SK-N-SH treated with all-trans-retinoic acid at 6 μM for 48 hours (cell line): ENCODE results near the gene MADD.

Experiments
- ATAC-seq: fragments of 200-7000 bp; cut with Tn5 transposase; 3 replicates; pipeline ENCODE4 v1.9.1; 2020; ENCODE audit warnings: mild to moderate bottlenecking, moderate library complexity
- ARNTL ChIP-seq: fragments of 450-650 bp; formaldehyde crosslinking; IDR thresholded peaks from 2 replicates; pipeline ENCODE4 v1.5.0; 2020; ENCODE audit warnings: low read depth, mild to moderate bottlenecking, moderate library complexity, borderline replicate concordance
- BACH2 ChIP-seq: fragments of 250-450 bp; sonication (Bioruptor Pico); IDR thresholded peaks from 2 replicates; pipeline ENCODE4 v1.9.0; 2021; ENCODE audit warnings: mild to moderate bottlenecking, borderline replicate concordance
- ESRRG ChIP-seq: fragments of 250-450 bp; sonication (Bioruptor Pico); IDR thresholded peaks from 2 replicates; pipeline ENCODE4 v1.6.1; 2021; ENCODE audit warnings: mild to moderate bottlenecking
- GLIS3 ChIP-seq: fragments of 250-450 bp; sonication (Bioruptor Pico); IDR thresholded peaks from 2 replicates; pipeline ENCODE4 v1.5.0; 2020; ENCODE audit warnings: mild to moderate bottlenecking, moderate library complexity
- ISL1 ChIP-seq: fragments of 250-450 bp; sonication (Bioruptor Pico); IDR thresholded peaks from 2 replicates; pipeline ENCODE4 v2.1.2; 2022; ENCODE audit warnings: mild to moderate bottlenecking, moderate library complexity
- OSR1 ChIP-seq: fragments of 250-450 bp; sonication (Bioruptor Pico); IDR thresholded peaks from 2 replicates; pipeline ENCODE4 v1.8.0; 2022; ENCODE audit warnings: moderate library complexity, mild to moderate bottlenecking, inconsistent platforms
- RARB ChIP-seq: fragments of 250-450 bp; sonication (Bioruptor Pico); IDR thresholded peaks from 2 replicates; pipeline ENCODE4 v1.8.0; 2021; ENCODE audit warnings: mild to moderate bottlenecking, moderate library complexity
- SNAI2 ChIP-seq: fragments of 250-450 bp; sonication (Bioruptor Pico); IDR thresholded peaks from 2 replicates; pipeline ENCODE4 v1.5.0; 2020; ENCODE audit warnings: mild to moderate bottlenecking, moderate library complexity
- TCF4 ChIP-seq: fragments of 250-450 bp; sonication (Bioruptor Pico); IDR thresholded peaks from 2 replicates; pipeline ENCODE4 v1.8.0; 2021; ENCODE audit warnings: mild to moderate bottlenecking, moderate library complexity, borderline replicate concordance
- TOX ChIP-seq: fragments of 250-450 bp; sonication (Bioruptor Pico); IDR thresholded peaks from 2 replicates; pipeline ENCODE4 v1.8.0; 2021; ENCODE audit warnings: mild to moderate bottlenecking, moderate library complexity, borderline replicate concordance
- TSHZ2 ChIP-seq: fragments of 250-450 bp; sonication (Bioruptor Pico); IDR thresholded peaks from 2 replicates; pipeline ENCODE4 v1.5.0; 2020; ENCODE audit warnings: mild to moderate bottlenecking, moderate library complexity
- ZFP3 ChIP-seq: fragments of 250-450 bp; sonication (Bioruptor Pico); IDR thresholded peaks from 2 replicates; pipeline ENCODE4 v1.5.0; 2020; ENCODE audit warnings: mild to moderate bottlenecking, moderate library complexity
- ZFP30 ChIP-seq: fragments of 450-650 bp; formaldehyde crosslinking; IDR thresholded peaks from 2 replicates; pipeline ENCODE4 v1.5.0; 2022; ENCODE audit warnings: mild to moderate bottlenecking, moderate library complexity
- ZNF565 ChIP-seq: fragments of 450-650 bp; formaldehyde crosslinking; conservative IDR thresholded peaks from 2 replicates; pipeline ENCODE4 v1.5.0; 2020; ENCODE audit warnings: low read depth, mild to moderate bottlenecking, moderate library complexity
- ZNF70 ChIP-seq: fragments of 450-650 bp; formaldehyde crosslinking; IDR thresholded peaks from 2 replicates; pipeline ENCODE4 v1.5.0; 2020; ENCODE audit warnings: mild to moderate bottlenecking, moderate library complexity
- TF ChIP-seq, protein P1 (sequence below): fragments of 250-450 bp; sonication (Bioruptor Pico); IDR thresholded peaks from 2 replicates; pipeline ENCODE4 v1.5.1; 2020; ENCODE audit warnings: low read depth, mild to moderate bottlenecking, moderate library complexity
- TF ChIP-seq, protein P2 (sequence below): fragments of 250-450 bp; sonication (Bioruptor Pico); IDR thresholded peaks from 2 replicates; pipeline ENCODE4 v1.8.0; 2021; ENCODE audit warnings: low read depth, mild to moderate bottlenecking, moderate library complexity, borderline replicate concordance
- TF ChIP-seq, protein P3 (sequence below): fragments of 250-450 bp; sonication (Bioruptor Pico); IDR thresholded peaks from 2 replicates; pipeline ENCODE4 v1.8.0; 2020; ENCODE audit warnings: mild to moderate bottlenecking, moderate library complexity, borderline replicate concordance

Gene MADD

GRCh38 chr11:47229161-47229560 is 40.8 kb upstream of the MADD start (continued):
- TF ChIP-seq TSHZ2: no peak

- TF ChIP-seq, protein P1, sequence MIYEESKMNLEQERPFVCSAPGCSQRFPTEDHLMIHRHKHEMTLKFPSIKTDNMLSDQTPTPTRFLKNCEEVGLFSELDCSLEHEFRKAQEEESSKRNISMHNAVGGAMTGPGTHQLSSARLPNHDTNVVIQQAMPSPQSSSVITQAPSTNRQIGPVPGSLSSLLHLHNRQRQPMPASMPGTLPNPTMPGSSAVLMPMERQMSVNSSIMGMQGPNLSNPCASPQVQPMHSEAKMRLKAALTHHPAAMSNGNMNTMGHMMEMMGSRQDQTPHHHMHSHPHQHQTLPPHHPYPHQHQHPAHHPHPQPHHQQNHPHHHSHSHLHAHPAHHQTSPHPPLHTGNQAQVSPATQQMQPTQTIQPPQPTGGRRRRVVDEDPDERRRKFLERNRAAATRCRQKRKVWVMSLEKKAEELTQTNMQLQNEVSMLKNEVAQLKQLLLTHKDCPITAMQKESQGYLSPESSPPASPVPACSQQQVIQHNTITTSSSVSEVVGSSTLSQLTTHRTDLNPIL (CRISPR knock-in tag): no peak
- TF ChIP-seq SNAI2 (CRISPR knock-in tag) (no peak), ZNF70 (no peak), ZNF565 (CRISPR knock-in tag) (no peak)
Observed at GRCh38 chr11:47233051-47233450, 36.9 kb upstream of the MADD start.

GRCh38 chr11:47233989-47234668 is 35.8 kb upstream of the MADD start:
- ATAC-seq: peak; percentile 74
- no peak for TF ChIP-seq ISL1 (CRISPR knock-in tag)
- TF ChIP-seq, protein P2, sequence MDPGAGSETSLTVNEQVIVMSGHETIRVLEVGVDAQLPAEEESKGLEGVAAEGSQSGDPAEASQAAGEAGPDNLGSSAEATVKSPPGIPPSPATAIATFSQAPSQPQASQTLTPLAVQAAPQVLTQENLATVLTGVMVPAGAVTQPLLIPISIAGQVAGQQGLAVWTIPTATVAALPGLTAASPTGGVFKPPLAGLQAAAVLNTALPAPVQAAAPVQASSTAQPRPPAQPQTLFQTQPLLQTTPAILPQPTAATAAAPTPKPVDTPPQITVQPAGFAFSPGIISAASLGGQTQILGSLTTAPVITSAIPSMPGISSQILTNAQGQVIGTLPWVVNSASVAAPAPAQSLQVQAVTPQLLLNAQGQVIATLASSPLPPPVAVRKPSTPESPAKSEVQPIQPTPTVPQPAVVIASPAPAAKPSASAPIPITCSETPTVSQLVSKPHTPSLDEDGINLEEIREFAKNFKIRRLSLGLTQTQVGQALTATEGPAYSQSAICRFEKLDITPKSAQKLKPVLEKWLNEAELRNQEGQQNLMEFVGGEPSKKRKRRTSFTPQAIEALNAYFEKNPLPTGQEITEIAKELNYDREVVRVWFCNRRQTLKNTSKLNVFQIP: no peak
- no peak for TF ChIP-seq GLIS3 (CRISPR knock-in tag)
- TF ChIP-seq, protein P1 (CRISPR knock-in tag): no peak
- no peak for TF ChIP-seq TCF4 (CRISPR knock-in tag)
- TF ChIP-seq ZFP30 (CRISPR knock-in tag): no peak
- TF ChIP-seq TSHZ2: no peak
- TF ChIP-seq RARB: no peak
- TF ChIP-seq ESRRG (CRISPR knock-in tag): no peak
- no peak for TF ChIP-seq ZFP3
- no peak for TF ChIP-seq BACH2 (CRISPR knock-in tag)

More at GRCh38 chr11:47233051-47233450, 36.9 kb upstream of the MADD start:
- ATAC-seq: no peak

DNA sequence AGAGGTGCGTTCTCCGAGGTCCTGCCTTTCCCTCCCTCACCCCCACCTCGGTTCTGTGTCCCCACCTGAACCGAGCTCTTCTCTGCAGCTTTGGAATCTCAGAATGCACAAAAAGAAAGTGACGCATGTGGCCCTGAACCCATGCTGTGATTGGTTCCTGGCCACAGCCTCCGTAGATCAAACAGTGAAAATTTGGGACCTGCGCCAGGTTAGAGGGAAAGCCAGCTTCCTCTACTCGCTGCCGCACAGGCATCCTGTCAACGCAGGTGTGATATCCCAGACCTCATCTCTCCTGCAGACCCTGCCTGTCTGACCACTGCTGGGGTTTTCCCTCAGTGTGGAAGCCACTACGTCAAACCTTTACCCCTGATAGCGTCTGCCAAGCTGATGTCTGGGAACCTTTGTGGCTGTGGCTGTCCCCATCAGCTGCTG is 35.2 kb upstream of the MADD start:
- ATAC-seq: no peak; the same call in 2 of the 3 replicates
- TF ChIP-seq SNAI2 (CRISPR knock-in tag) (no peak), OSR1 (CRISPR knock-in tag) (no peak), ARNTL (CRISPR knock-in tag) (no peak), TOX (CRISPR knock-in tag) (no peak), ESRRG (CRISPR knock-in tag) (no peak), ZFP30 (CRISPR knock-in tag) (no peak), ZNF70 (no peak)
- TF ChIP-seq, protein P3, sequence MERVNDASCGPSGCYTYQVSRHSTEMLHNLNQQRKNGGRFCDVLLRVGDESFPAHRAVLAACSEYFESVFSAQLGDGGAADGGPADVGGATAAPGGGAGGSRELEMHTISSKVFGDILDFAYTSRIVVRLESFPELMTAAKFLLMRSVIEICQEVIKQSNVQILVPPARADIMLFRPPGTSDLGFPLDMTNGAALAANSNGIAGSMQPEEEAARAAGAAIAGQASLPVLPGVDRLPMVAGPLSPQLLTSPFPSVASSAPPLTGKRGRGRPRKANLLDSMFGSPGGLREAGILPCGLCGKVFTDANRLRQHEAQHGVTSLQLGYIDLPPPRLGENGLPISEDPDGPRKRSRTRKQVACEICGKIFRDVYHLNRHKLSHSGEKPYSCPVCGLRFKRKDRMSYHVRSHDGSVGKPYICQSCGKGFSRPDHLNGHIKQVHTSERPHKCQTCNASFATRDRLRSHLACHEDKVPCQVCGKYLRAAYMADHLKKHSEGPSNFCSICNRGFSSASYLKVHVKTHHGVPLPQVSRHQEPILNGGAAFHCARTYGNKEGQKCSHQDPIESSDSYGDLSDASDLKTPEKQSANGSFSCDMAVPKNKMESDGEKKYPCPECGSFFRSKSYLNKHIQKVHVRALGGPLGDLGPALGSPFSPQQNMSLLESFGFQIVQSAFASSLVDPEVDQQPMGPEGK: no peak
- TF ChIP-seq, all 23 proteins: peak for 0
